GM12878 (cell line): Measurements from ENCODE around the gene EPHA10. TPM values are rescaled to one million over a fixed set of nuclear protein-coding genes. Genes with fewer than 3 reads are reported as not detected.

Source experiments
- BRCA1 ChIP-seq: IDR thresholded peaks from 2 replicates; pipeline ENCODE4 v1.6.1; 2011; ENCODE audit warnings: low read depth, low read length, improper control_type of control experiment
- CHD1 ChIP-seq: IDR thresholded peaks from 2 replicates; pipeline ENCODE4 v1.6.1; 2012; ENCODE audit warnings: low read depth, low read length, improper control_type of control experiment
- ELK1 ChIP-seq: IDR thresholded peaks from 2 replicates; pipeline ENCODE4 v1.6.1; 2012; ENCODE audit warnings: low read depth, low read length, improper control_type of control experiment
- MEF2B ChIP-seq: fragments of 450-650 bp; IDR thresholded peaks from 2 replicates; pipeline ENCODE4 v1.6.1; 2018; ENCODE audit warnings: mild to moderate bottlenecking, moderate library complexity; ENCODE audit not compliant: partially characterized antibody, poor library complexity, severe bottlenecking
- NR2C1 ChIP-seq: fragments of 450-650 bp; IDR thresholded peaks from 2 replicates; pipeline ENCODE4 v1.6.1; 2017; ENCODE audit warnings: antibody characterized with exemption, mild to moderate bottlenecking, moderate library complexity
- REST ChIP-seq: IDR thresholded peaks from 2 replicates; pipeline ENCODE4 v1.6.1; 2012; ENCODE audit warnings: mild to moderate bottlenecking, low read depth, low read length
- SMC3 ChIP-seq: IDR thresholded peaks from 2 replicates; pipeline ENCODE4 v1.6.1; 2011; ENCODE audit warnings: low read length, improper control_type of control experiment, borderline replicate concordance
- TCF7 ChIP-seq: IDR thresholded peaks from 2 replicates; pipeline ENCODE4 v1.6.1; 2014; ENCODE audit warnings: antibody characterized with exemption, borderline replicate concordance
- polyA plus RNA-seq, 11 experiments: library from polyadenylated mRNA; depleted of rRNA in 4 of 11; unstranded in 6 of 11; stranded (reverse) in 5 of 11; fragments of >200 nt; fragmentation: Nextera tagmentation in 4 of 11; fragmentation: Illumina TruSeq in 1 of 11; extraction: Ambion mirVana in 4 of 11; extraction: Trizol in 1 of 11; gene quantifications; 1 replicate in 1 of 11; 2 replicates in 10 of 11; pipeline versions ENCODE4 v1.2.1 to v1.2.3, GENCODE V29; 2011 to 2016; ENCODE audit warnings: inconsistent platforms in 2 of 11, missing spikeins in 2 of 11, low read depth in 1 of 11
- total RNA-seq, 4 experiments: library from RNA; depleted of rRNA in 3 of 4; stranded (reverse); fragments of >200 nt in 3 of 4; fragmentation: Illumina TruSeq in 1 of 4; extraction: Trizol in 1 of 4; gene quantifications; 2 replicates each; pipeline versions ENCODE4 v1.2.1 to v1.2.3, GENCODE V29; 2013 to 2021

Gene EPHA10
- total and polyA plus RNA-seq, 10 of the 15 experiments (the other 5 are each of a cell fraction or from before 2014, with no cell fraction given): 0.05 to 0.06 TPM; not detected in 8

- TF ChIP-seq REST (no peak), ELK1 (no peak), SMC3 (no peak), MEF2B (no peak), NR2C1 (no peak), CHD1 (no peak), TCF7 (no peak), BRCA1 (no peak)
These were observed 94.8 kb downstream of the EPHA10 start (continued) for GRCh38 chr1:37670133-37670532.
